HepG2 (cell line): ENCODE data around the gene SNX11. TPM values are rescaled to one million over a fixed set of nuclear protein-coding genes. Genes with fewer than 3 reads are reported as not detected.
A peak's percentile ranks its signal among the peaks of the same experiment; 100 is the strongest.

Experiments
- DR1 ChIP-seq: sonication (generic); formaldehyde crosslinking; IDR thresholded peaks from 2 replicates; pipeline ENCODE4 v1.8.0; 2021; ENCODE audit warnings: mild to moderate bottlenecking, missing genetic modification reagents, inconsistent platforms
- JUNB ChIP-seq: sonication (generic); formaldehyde crosslinking; IDR thresholded peaks from 2 replicates; pipeline ENCODE4 v1.8.0; 2022; ENCODE audit warnings: missing genetic modification reagents, mild to moderate bottlenecking, borderline replicate concordance
- JUND ChIP-seq: sonication (generic); formaldehyde crosslinking; IDR thresholded peaks from 2 replicates; pipeline ENCODE4 v1.8.0; 2022; ENCODE audit warnings: mild to moderate bottlenecking, missing genetic modification reagents
- MAFF ChIP-seq: IDR thresholded peaks from 2 replicates; pipeline ENCODE4 v1.6.1; 2011; ENCODE audit warnings: low read depth, low read length, improper control_type of control experiment
- NCOA2 ChIP-seq: sonication (generic); formaldehyde crosslinking; IDR thresholded peaks from 2 replicates; pipeline ENCODE4 v1.8.0; 2022; ENCODE audit warnings: inconsistent platforms
- NFYC ChIP-seq: IDR thresholded peaks from 2 replicates; pipeline ENCODE4 v1.6.1; 2016; ENCODE audit warnings: missing genetic modification reagents, missing compliant biosample characterization
- NONO ChIP-seq, 2 experiments: fragments of 450-650 bp in 1 of 2; sonication (generic) in 1 of 2; formaldehyde crosslinking in 1 of 2; IDR thresholded peaks in 1 of 2; conservative IDR thresholded peaks in 1 of 2; 2 replicates each; pipeline versions ENCODE4 v1.6.1 to v1.8.0; 2017 to 2022; ENCODE audit warnings: mild to moderate bottlenecking in 1 of 2, missing genetic modification reagents in 1 of 2, moderate library complexity in 1 of 2
- NPAS2 ChIP-seq: sonication (generic); formaldehyde crosslinking; IDR thresholded peaks from 2 replicates; pipeline ENCODE4 v1.8.0; 2022; ENCODE audit warnings: mild to moderate bottlenecking, missing genetic modification reagents, borderline replicate concordance
- PAF1 ChIP-seq: IDR thresholded peaks from 2 replicates; pipeline ENCODE4 v1.6.1; 2016; ENCODE audit warnings: missing genetic modification reagents, missing compliant biosample characterization
- PLRG1 ChIP-seq: fragments of 450-650 bp; conservative IDR thresholded peaks from 2 replicates; pipeline ENCODE4 v1.6.1; 2016
- RAD51 ChIP-seq: fragments of 450-650 bp; IDR thresholded peaks from 2 replicates; pipeline ENCODE4 v1.6.1; 2016; ENCODE audit warnings: borderline replicate concordance
- REXO4 ChIP-seq: sonication (generic); formaldehyde crosslinking; IDR thresholded peaks from 2 replicates; pipeline ENCODE4 v1.8.0; 2022; ENCODE audit warnings: missing genetic modification reagents, mild to moderate bottlenecking, borderline replicate concordance
- SIN3A ChIP-seq: IDR thresholded peaks from 2 replicates; pipeline ENCODE4 v1.6.1; 2011; ENCODE audit warnings: low read depth, mild to moderate bottlenecking, control low read depth, low read length, borderline replicate concordance
- SMYD3 ChIP-seq: sonication (generic); formaldehyde crosslinking; IDR thresholded peaks from 2 replicates; pipeline ENCODE4 v1.8.1; 2023; ENCODE audit warnings: mild to moderate bottlenecking, missing genetic modification reagents
- ZBTB8A ChIP-seq: sonication (generic); formaldehyde crosslinking; IDR thresholded peaks from 2 replicates; pipeline ENCODE4 v1.4.0; 2020; ENCODE audit warnings: mild to moderate bottlenecking, low read depth, missing genetic modification reagents, borderline replicate concordance
- ZFP37 ChIP-seq: sonication (generic); formaldehyde crosslinking; IDR thresholded peaks from 2 replicates; pipeline ENCODE4 v1.4.0; 2020; ENCODE audit warnings: missing genetic modification reagents, borderline replicate concordance
- ZNF253 ChIP-seq: sonication (generic); formaldehyde crosslinking; IDR thresholded peaks from 2 replicates; pipeline ENCODE4 v1.8.0; 2022; ENCODE audit warnings: mild to moderate bottlenecking, missing genetic modification reagents, borderline replicate concordance
- ZNF792 ChIP-seq: IDR thresholded peaks from 2 replicates; pipeline ENCODE4 v1.6.1; 2016
- ZSCAN22 ChIP-seq: sonication (generic); formaldehyde crosslinking; IDR thresholded peaks from 2 replicates; pipeline ENCODE4 v1.4.0; 2020; ENCODE audit warnings: mild to moderate bottlenecking, missing genetic modification reagents
- polyA plus RNA-seq, 8 experiments: library from polyadenylated mRNA; depleted of rRNA in 3 of 8; stranded (reverse) in 7 of 8; unstranded in 1 of 8; fragments of >200 nt; fragmentation: Illumina TruSeq in 4 of 8; extraction: Trizol in 4 of 8; gene quantifications; 2 replicates each; pipeline versions ENCODE4 v1.2.1 to v1.2.3, GENCODE V29; 2011 to 2016; ENCODE audit warnings: low read depth in 4 of 8, missing spikeins in 1 of 8, mixed read lengths in 1 of 8; ENCODE audit not compliant: insufficient read depth in 1 of 8
- total RNA-seq, 5 experiments: library from RNA; depleted of rRNA; stranded (reverse); fragments of >200 nt; fragmentation: Illumina TruSeq; extraction: Trizol; gene quantifications; 2 replicates each; pipeline ENCODE4 v1.2.3, GENCODE V29; 2016; ENCODE audit warnings: low read depth in 1 of 5
- TF ChIP-seq, protein P1 (sequence below): IDR thresholded peaks from 2 replicates; pipeline ENCODE4 v1.6.1; 2016
- TF ChIP-seq, protein P2 (sequence below): sonication (generic); formaldehyde crosslinking; IDR thresholded peaks from 2 replicates; pipeline ENCODE4 v1.4.0; 2020; ENCODE audit warnings: mild to moderate bottlenecking, missing genetic modification reagents
- TF ChIP-seq, protein P3 (sequence below): fragments of 450-650 bp; IDR thresholded peaks from 2 replicates; pipeline ENCODE4 v1.6.1; 2017; ENCODE audit warnings: mild to moderate bottlenecking
- TF ChIP-seq, protein P4 (sequence below): sonication (generic); formaldehyde crosslinking; IDR thresholded peaks from 2 replicates; pipeline ENCODE4 v1.4.0; 2020; ENCODE audit warnings: missing genetic modification reagents
- TF ChIP-seq, protein P5 (sequence below): sonication (generic); formaldehyde crosslinking; IDR thresholded peaks from 2 replicates; pipeline ENCODE4 v1.5.1; 2020; ENCODE audit warnings: missing genetic modification reagents, mild to moderate bottlenecking, borderline replicate concordance

Gene SNX11
- total and polyA plus RNA-seq, 2 of the 13 experiments (the other 11 are each of a cell fraction or from before 2014, with no cell fraction given) = 12.9 to 14.0 TPM

DNA sequence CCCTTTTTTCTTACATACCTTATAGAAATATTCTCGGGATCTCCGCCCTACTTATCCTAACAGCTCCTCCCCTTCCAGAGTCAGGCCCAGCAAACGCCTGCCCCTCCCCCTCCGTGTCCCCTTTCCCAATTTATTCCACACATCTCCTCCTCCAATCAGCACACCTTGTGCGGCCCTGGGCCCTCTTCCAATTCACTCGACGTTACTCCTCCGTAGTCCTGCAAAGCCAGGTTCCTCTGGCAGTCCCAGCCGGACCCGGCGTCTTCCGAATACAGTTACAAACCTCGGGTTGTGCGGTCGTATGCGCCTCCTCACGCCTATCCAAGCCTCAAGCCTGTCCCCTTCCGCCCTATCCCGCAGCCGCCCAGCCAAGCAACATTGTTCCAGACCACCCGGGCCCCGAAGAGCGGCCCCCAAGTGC lies 7.0 kb upstream of the SNX11 start (continued):
- no peak for TF ChIP-seq JUNB (CRISPR knock-in tag)
- TF ChIP-seq ZSCAN22 (CRISPR knock-in tag) = no peak
- no peak for TF ChIP-seq ZNF792
- peak; percentile 28; the same call in 1 of the 2 replicates for TF ChIP-seq ZNF253 (CRISPR knock-in tag)
- TF ChIP-seq RAD51 = no peak
- TF ChIP-seq ZBTB8A (CRISPR knock-in tag) = no peak
- TF ChIP-seq MAFF = no peak
- TF ChIP-seq REXO4 (CRISPR knock-in tag) = no peak
- 0 out of 2 replicates have a peak, but pooled peaks have one; percentile 7 for TF ChIP-seq NCOA2 (CRISPR knock-in tag)
- no peak for TF ChIP-seq NONO (IDR thresholded peaks at IDR 0.05)
- TF ChIP-seq NONO (CRISPR knock-in tag; conservative IDR thresholded peaks at IDR 0.05) = no peak
- no peak for TF ChIP-seq SIN3A
- TF ChIP-seq, protein P1, sequence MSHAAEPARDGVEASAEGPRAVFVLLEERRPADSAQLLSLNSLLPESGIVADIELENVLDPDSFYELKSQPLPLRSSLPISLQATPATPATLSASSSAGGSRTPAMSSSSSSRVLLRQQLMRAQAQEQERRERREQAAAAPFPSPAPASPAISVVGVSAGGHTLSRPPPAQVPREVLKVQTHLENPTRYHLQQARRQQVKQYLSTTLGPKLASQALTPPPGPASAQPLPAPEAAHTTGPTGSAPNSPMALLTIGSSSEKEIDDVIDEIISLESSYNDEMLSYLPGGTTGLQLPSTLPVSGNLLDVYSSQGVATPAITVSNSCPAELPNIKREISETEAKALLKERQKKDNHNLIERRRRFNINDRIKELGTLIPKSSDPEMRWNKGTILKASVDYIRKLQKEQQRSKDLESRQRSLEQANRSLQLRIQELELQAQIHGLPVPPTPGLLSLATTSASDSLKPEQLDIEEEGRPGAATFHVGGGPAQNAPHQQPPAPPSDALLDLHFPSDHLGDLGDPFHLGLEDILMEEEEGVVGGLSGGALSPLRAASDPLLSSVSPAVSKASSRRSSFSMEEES = no peak
- TF ChIP-seq DR1 (CRISPR knock-in tag) = no peak
- TF ChIP-seq NPAS2 (CRISPR knock-in tag) = no peak
- no peak for TF ChIP-seq ZFP37 (CRISPR knock-in tag)
- TF ChIP-seq, protein P2, sequence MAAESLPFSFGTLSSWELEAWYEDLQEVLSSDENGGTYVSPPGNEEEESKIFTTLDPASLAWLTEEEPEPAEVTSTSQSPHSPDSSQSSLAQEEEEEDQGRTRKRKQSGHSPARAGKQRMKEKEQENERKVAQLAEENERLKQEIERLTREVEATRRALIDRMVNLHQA = no peak
- no peak for TF ChIP-seq PLRG1
- TF ChIP-seq, protein P3, sequence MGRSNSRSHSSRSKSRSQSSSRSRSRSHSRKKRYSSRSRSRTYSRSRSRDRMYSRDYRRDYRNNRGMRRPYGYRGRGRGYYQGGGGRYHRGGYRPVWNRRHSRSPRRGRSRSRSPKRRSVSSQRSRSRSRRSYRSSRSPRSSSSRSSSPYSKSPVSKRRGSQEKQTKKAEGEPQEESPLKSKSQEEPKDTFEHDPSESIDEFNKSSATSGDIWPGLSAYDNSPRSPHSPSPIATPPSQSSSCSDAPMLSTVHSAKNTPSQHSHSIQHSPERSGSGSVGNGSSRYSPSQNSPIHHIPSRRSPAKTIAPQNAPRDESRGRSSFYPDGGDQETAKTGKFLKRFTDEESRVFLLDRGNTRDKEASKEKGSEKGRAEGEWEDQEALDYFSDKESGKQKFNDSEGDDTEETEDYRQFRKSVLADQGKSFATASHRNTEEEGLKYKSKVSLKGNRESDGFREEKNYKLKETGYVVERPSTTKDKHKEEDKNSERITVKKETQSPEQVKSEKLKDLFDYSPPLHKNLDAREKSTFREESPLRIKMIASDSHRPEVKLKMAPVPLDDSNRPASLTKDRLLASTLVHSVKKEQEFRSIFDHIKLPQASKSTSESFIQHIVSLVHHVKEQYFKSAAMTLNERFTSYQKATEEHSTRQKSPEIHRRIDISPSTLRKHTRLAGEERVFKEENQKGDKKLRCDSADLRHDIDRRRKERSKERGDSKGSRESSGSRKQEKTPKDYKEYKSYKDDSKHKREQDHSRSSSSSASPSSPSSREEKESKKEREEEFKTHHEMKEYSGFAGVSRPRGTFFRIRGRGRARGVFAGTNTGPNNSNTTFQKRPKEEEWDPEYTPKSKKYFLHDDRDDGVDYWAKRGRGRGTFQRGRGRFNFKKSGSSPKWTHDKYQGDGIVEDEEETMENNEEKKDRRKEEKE = no peak
- TF ChIP-seq, protein P4, sequence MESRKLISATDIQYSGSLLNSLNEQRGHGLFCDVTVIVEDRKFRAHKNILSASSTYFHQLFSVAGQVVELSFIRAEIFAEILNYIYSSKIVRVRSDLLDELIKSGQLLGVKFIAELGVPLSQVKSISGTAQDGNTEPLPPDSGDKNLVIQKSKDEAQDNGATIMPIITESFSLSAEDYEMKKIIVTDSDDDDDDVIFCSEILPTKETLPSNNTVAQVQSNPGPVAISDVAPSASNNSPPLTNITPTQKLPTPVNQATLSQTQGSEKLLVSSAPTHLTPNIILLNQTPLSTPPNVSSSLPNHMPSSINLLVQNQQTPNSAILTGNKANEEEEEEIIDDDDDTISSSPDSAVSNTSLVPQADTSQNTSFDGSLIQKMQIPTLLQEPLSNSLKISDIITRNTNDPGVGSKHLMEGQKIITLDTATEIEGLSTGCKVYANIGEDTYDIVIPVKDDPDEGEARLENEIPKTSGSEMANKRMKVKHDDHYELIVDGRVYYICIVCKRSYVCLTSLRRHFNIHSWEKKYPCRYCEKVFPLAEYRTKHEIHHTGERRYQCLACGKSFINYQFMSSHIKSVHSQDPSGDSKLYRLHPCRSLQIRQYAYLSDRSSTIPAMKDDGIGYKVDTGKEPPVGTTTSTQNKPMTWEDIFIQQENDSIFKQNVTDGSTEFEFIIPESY (CRISPR knock-in tag) = no peak
- TF ChIP-seq SMYD3 = no peak
- no peak for TF ChIP-seq JUND (CRISPR knock-in tag)
- no peak for TF ChIP-seq PAF1 (CRISPR knock-in tag)
- no peak; the same call in 1 of the 2 replicates for TF ChIP-seq NFYC
- TF ChIP-seq, protein P5, sequence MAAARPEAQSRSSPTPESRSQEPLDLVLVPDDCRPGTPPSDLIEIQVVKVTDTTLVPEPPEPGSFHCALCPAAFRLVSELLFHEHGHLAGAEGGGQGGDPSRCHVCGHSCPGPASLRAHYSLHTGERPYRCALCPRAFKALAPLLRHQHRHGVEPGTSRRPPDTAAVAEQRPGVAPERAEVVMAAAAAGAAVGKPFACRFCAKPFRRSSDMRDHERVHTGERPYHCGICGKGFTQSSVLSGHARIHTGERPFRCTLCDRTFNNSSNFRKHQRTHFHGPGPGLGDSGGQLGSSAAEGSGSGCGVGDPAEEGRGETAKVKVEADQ = no peak
